Naive thymus-derived CD8-positive, alpha-beta T cell (primary cell): Measurements from ENCODE around the gene GALNT10. TPM values are rescaled to one million over a fixed set of nuclear protein-coding genes. Genes with fewer than 3 reads are reported as not detected.

Source experiments
- ATAC-seq, 2 donors: fragments of 150-1000 bp; cut with Tn5 transposase in 1 of 2; sonication (Bioruptor Pico), chemical (Tn5 transposase) in 1 of 2; 1 replicate in 1 of 2; 2 replicates in 1 of 2; pipeline ENCODE4 v1.10.0; 2021; ENCODE audit warnings: mild to moderate bottlenecking in 2 of 2, moderate library complexity in 2 of 2
- POLR2A ChIA-PET: fragments of 350-600 bp; sonication (Branson Sonifier 250); formaldehyde crosslinking; loops from one replicate; lab custom pipeline; 2021; ENCODE audit warnings: antibody characterized with exemption; lab: Charles Lee
- DNase-seq, 10 donors: peaks; one replicate each; pipeline versions ENCODE4 v3.0.0 to v3.0.0-alpha.2; 2020 to 2022
- H3K27ac Mint-ChIP-seq, 10 donors: one replicate each; pipeline ENCODE4 v1.8.0; 2020 to 2022; ENCODE audit warnings: mild to moderate bottlenecking in 10 of 10, mixed read lengths in 10 of 10, moderate library complexity in 4 of 10, inconsistent platforms in 1 of 10
- H3K27me3 Mint-ChIP-seq, 5 donors: one replicate each; pipeline ENCODE4 v1.8.0; 2021 to 2022; ENCODE audit warnings: mixed read lengths in 5 of 5
- H3K36me3 Mint-ChIP-seq, 3 donors: one replicate each; pipeline ENCODE4 v1.8.0; 2020 to 2022; ENCODE audit warnings: mixed read lengths in 3 of 3, mild to moderate bottlenecking in 2 of 3, inconsistent platforms in 1 of 3
- H3K4me1 Mint-ChIP-seq, 4 donors: one replicate each; pipeline ENCODE4 v1.8.0; 2021 to 2022; ENCODE audit warnings: mixed read lengths in 4 of 4
- H3K4me3 Mint-ChIP-seq, 10 donors: one replicate each; pipeline ENCODE4 v1.8.0; 2020 to 2022; ENCODE audit warnings: mild to moderate bottlenecking in 10 of 10, mixed read lengths in 10 of 10, moderate library complexity in 6 of 10, inconsistent platforms in 1 of 10
- H3K9me3 Mint-ChIP-seq, 9 donors: one replicate each; pipeline ENCODE4 v1.8.0; 2020 to 2022; ENCODE audit warnings: mixed read lengths in 9 of 9, mild to moderate bottlenecking in 3 of 9, inconsistent platforms in 1 of 9, moderate library complexity in 1 of 9
- polyA plus RNA-seq, 3 donors: library from polyadenylated mRNA; unstranded; fragments of 300-500 nt; fragmentation: Illumina TruSeq; gene quantifications; one replicate each; pipeline ENCODE4 v1.2.3, GENCODE V29; 2021
- total RNA-seq, 8 experiments: library from RNA in 2 of 8; stranded (reverse) in 2 of 8; gene quantifications; one replicate each; pipeline ENCODE4 v1.2.3 and lab custom pipeline; 2021 to 2026

Gene GALNT10
- total and polyA plus RNA-seq, 5 experiments from 2014 or later, result 6.9 to 51.1 (median 15.8) TPM

DNA sequence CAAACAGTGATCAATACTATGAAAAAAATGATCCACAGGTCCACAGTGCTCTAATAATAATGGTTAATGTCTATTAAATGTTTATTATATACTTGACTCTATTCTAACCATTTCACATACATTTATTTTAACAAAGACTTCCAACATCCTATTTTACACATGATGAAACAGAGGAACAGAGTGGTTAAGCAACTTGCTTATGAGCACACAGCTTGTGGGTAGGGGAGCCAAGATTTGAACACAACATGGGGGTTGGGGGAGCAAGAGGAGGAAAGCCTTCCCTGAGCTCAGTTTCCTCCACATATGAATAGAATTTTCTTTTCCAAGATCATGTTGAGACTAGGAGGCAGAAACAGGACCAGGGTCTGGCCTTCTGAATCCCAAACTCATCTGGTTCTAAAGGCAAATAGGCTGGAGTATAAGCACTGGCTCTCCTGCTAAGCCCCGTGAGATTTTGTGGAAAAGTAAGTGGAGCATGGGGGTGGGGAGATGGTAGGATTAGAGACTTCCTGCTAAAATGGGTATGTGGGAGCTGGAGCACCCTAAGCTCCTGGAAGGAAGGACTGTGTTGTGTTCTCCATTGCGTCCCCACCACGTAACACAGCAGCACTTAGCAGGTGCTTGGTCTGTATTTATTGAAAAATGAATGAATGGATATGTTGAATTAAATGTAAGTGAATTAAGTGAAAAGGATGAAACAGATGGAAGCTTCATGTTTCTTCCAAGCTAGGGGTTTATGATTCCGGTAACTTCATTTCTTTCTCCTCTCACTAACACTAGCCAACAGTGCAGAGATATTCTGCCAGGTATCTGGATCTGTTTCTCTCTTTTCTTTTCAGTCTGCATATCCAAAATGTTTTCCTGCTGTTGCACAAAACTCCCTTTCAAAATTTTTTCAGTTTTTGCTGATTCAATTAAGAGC lies 26.9 kb upstream of the GALNT10 start:
- DNase-seq (no peak), ATAC-seq (no peak)
- Mint-ChIP-seq H3K9me3 (no peaks in the 10 kb centered on the region), H3K4me1 (no peaks in the 10 kb centered on the region), H3K36me3 (no peaks in the 10 kb centered on the region), H3K27me3 (peaks cover 13 to 49% (median 31%) of the 10 kb centered on the region in 5 donors), H3K27ac (no peak overlapping the region), H3K4me3 (no peak overlapping the region)
- POLR2A ChIA-PET, result no interaction called here

- Mint-ChIP-seq H3K27ac (no peak overlapping the region), H3K4me3 (no peak overlapping the region)
Observed at GRCh38 chr5:154164249-154164581, 26.3 kb upstream of the GALNT10 start.

GRCh38 chr5:154165886-154166285 lies 24.6 kb upstream of the GALNT10 start:
- H3K27me3 Mint-ChIP-seq, result peaks cover 11 to 41% (median 30%) of the 10 kb centered on the region in 5 donors
- no peaks in the 10 kb centered on the region for H3K9me3 Mint-ChIP-seq
- no peaks in the 10 kb centered on the region for H3K4me1 Mint-ChIP-seq
- H3K36me3 Mint-ChIP-seq, result no peaks in the 10 kb centered on the region
- no peak overlapping the region for H3K4me3 Mint-ChIP-seq
- no peak for ATAC-seq
- POLR2A ChIA-PET, result no interaction called here
- no peak for DNase-seq
- peak overlapping the region in 1 of 10 donors; percentile 80 for H3K27ac Mint-ChIP-seq

More at GRCh38 chr5:154164249-154164581, 26.3 kb upstream of the GALNT10 start:
- Mint-ChIP-seq H3K27me3 (peaks cover 11 to 49% (median 26%) of the 10 kb centered on the region in 5 donors), H3K9me3 (no peaks in the 10 kb centered on the region), H3K4me1 (no peaks in the 10 kb centered on the region), H3K36me3 (no peaks in the 10 kb centered on the region)
- DNase-seq (no peak), ATAC-seq (no peak)
- POLR2A ChIA-PET, result no interaction called here

GRCh38 chr5:154166901-154167791 lies 23.4 kb upstream of the GALNT10 start:
- no peak for DNase-seq
- H3K27me3 Mint-ChIP-seq, result peaks cover 11 to 38% (median 30%) of the 10 kb centered on the region in 5 donors
- H3K36me3 Mint-ChIP-seq, result no peaks in the 10 kb centered on the region
- no peaks in the 10 kb centered on the region for H3K9me3 Mint-ChIP-seq
- H3K4me3 Mint-ChIP-seq, result no peak overlapping the region
- no peak overlapping the region for H3K27ac Mint-ChIP-seq
- POLR2A ChIA-PET, result interaction anchor here (0.6 kb wide), 1 partner anchor 8 kb away, joined by 6 read pairs; no protein-coding TSS in a partner anchor
- ATAC-seq, result no peak
- H3K4me1 Mint-ChIP-seq, result no peaks in the 10 kb centered on the region

DNA sequence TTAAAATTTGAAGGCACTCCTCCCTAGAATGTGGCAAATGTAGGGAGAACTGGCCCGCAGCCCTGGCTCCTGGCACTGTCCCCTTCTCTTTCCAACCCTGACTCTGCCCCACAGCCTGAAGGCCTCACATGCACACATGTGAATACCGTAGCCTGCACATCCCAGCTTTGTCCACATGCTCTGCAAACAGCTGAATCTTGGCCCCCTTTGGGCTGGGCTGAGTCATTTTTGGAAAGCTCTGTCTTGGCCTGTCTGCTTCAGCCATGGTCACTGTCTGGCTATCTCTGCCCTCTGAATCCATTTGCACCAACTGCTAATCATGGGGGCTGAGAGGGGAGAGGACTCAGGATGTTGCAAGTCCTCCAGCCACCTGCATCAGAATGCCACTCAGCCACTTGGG lies 22.1 kb upstream of the GALNT10 start:
- Mint-ChIP-seq H3K27ac (peak overlapping the region in 1 of 10 donors; percentile 46), H3K27me3 (peaks cover 7 to 35% (median 23%) of the 10 kb centered on the region in 5 donors), H3K4me3 (no peak overlapping the region), H3K9me3 (no peaks in the 10 kb centered on the region), H3K4me1 (no peaks in the 10 kb centered on the region), H3K36me3 (no peaks in the 10 kb centered on the region)
- DNase-seq, result no peak
- POLR2A ChIA-PET, result no interaction called here
- ATAC-seq, result no peak

DNA sequence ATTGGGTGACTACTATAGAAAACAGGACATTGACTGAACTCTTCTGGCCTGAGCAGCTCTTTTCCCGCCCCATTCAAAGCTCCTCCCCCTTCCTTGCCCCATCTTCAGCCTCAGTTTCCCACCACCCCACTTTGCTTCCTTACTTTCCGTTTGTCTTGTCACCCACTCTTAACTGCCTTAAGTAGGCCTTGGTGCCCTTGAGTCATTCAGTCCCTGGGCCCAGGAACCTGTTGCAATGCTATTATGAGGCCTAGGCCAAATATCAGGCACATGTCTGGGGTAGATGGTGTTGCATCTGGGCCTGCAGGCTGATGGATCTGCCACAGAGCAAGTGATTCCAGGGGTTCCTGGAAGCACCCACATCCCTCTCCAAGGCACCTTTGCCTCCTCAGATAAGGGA lies 17.7 kb upstream of the GALNT10 start:
- POLR2A ChIA-PET, result no interaction called here
- H3K27me3 Mint-ChIP-seq, result peaks cover 0 to 11% (median 2%) of the 10 kb centered on the region in 5 donors
- H3K4me1 Mint-ChIP-seq, result no peaks in the 10 kb centered on the region
- H3K4me3 Mint-ChIP-seq, result no peak overlapping the region
- peak overlapping the region in 1 of 10 donors; percentile 22 for H3K27ac Mint-ChIP-seq
- no peak for DNase-seq
- H3K36me3 Mint-ChIP-seq, result no peaks in the 10 kb centered on the region
- ATAC-seq, result no peak
- no peaks in the 10 kb centered on the region for H3K9me3 Mint-ChIP-seq

DNA sequence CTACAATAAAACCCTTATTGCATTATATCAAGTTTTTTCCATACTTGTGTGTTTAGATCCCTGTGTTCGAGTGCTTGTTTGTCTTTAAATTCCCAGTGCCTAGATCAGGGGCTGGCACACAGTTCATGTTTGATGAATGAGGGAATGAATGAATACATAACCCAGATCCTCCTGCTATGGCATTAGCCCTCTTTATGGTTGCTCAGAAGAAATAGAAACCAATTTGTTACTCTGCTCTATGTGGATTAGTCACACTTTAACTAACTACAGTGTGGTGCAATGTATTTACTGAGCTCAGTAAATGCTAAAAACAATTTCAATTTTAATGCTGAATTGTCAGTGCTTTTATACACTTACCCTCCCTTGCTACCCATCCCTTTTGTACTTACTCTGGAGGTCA lies 16.4 kb upstream of the GALNT10 start:
- no peak overlapping the region for H3K27ac Mint-ChIP-seq
- no peak overlapping the region for H3K4me3 Mint-ChIP-seq
- no peaks in the 10 kb centered on the region for H3K9me3 Mint-ChIP-seq
- DNase-seq (no peak), ATAC-seq (no peak)
- no peaks in the 10 kb centered on the region for H3K4me1 Mint-ChIP-seq
- POLR2A ChIA-PET, result no interaction called here
- no peaks in the 10 kb centered on the region for H3K36me3 Mint-ChIP-seq
- peaks cover 1 to 16% (median 8%) of the 10 kb centered on the region in 5 donors for H3K27me3 Mint-ChIP-seq

- Mint-ChIP-seq H3K4me3 (no peak overlapping the region), H3K27me3 (peaks cover 4 to 13% (median 10%) of the 10 kb centered on the region in 5 donors), H3K4me1 (peaks cover 0 to 5% (median under 1%) of the 10 kb centered on the region in 4 donors), H3K36me3 (no peaks in the 10 kb centered on the region), H3K27ac (no peak overlapping the region), H3K9me3 (no peaks in the 10 kb centered on the region)
- no peak for ATAC-seq
- POLR2A ChIA-PET, result no interaction called here
- DNase-seq, result no peak
Observed at GRCh38 chr5:154176181-154176580, 14.4 kb upstream of the GALNT10 start.

DNA sequence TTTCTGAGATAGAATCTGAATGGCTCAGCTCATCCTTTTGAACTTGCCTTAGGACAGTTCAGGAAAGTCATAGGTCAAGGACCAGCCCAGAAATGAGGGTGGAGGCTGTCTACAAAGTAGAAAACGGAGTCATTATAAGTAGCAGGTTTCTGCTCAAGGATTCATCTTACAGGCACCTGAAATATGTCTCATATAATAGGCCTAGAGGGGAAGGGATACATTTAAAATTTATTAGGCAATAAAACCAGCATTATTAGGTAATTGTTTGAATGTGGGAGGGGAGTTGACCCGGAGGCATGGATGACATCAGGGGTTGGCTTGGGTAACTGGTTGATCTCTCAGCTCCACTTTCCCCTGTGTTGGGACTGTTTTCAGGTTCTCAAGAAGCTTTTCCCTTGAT lies 11.9 kb upstream of the GALNT10 start:
- POLR2A ChIA-PET, result no interaction called here
- Mint-ChIP-seq H3K4me1 (peaks cover 0 to 5% (median under 1%) of the 10 kb centered on the region in 4 donors), H3K36me3 (no peaks in the 10 kb centered on the region), H3K9me3 (no peaks in the 10 kb centered on the region), H3K4me3 (no peak overlapping the region), H3K27ac (no peak overlapping the region), H3K27me3 (peaks cover 3 to 13% (median 10%) of the 10 kb centered on the region in 5 donors)
- no peak for ATAC-seq
- DNase-seq, result no peak

DNA sequence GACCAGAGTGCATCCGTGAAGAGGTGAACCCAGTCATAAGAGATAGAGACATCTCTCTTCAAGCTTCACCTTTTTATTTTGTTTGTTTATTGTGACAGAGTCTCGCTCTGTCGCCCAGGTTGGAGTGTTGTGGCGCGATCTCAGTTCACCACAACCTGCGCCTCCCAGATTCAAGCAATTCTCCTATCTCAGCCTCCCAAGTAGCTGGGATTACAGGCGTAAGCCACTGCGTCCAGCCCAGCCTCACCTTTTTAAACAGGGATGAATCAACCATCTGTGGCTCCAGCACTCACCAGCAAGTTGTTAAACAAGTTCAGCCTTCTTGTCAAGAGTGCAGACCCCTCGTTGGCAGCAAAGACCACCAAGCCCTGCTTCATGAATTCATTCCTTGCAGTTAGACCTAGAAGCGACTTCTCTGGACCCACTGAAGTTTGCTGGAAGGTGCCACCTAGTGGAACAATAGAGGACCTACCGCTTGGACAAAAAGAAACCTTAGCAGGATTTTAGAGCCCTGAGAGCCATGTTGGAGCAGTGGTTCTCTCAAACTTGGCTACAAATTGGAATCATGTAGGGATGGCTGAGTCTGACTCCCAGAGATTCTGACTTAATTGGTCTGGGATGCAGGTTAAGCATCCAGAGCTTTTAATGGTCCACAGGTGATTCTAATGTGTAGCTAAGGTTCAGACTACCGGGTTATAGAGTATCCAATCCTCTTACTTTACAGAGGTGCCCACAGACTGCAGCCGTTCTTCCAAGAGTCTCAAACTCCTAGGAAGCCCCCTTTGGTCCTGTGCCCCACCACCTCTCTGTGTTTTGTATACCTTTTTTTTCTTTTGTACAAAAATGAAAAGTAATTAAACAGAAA lies 10.5 kb upstream of the GALNT10 start:
- POLR2A ChIA-PET, result interaction anchor here (1.1 kb wide), 1 partner anchor 18 kb away, joined by 3 read pairs; no protein-coding TSS in a partner anchor
- ATAC-seq (peak; percentile 92), DNase-seq (peak in 8 of 10 donors; percentile 29 to 68 (median 45))
- H3K36me3 Mint-ChIP-seq, result no peaks in the 10 kb centered on the region
- no peak overlapping the region for H3K27ac Mint-ChIP-seq
- H3K4me3 Mint-ChIP-seq, result no peak overlapping the region
- H3K4me1 Mint-ChIP-seq, result peaks cover 0 to 5% (median under 1%) of the 10 kb centered on the region in 4 donors
- no peaks in the 10 kb centered on the region for H3K9me3 Mint-ChIP-seq
- H3K27me3 Mint-ChIP-seq, result peaks cover 3 to 13% (median 10%) of the 10 kb centered on the region in 5 donors

DNA sequence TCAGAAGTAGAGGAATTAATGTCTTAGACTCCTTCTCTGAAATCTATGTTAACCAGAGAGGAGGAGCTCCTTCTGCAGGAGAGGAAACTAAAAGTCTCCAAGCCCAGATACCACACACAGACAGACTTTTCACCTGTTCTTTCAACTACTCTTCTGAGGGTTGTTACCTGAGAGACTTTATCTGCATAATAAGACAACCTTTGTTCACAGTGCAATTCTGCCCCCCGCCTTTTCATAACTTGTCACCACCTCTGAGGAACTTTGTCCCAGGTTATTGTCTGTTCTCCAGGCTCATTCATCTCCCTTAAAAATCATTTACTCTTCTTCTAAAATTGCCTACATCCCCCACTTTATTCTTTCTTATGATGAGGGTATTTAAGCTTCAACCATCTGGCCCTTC lies 9.4 kb upstream of the GALNT10 start:
- POLR2A ChIA-PET, result no interaction called here
- Mint-ChIP-seq H3K27ac (peak overlapping the region in 1 of 10 donors; percentile 27), H3K36me3 (no peaks in the 10 kb centered on the region), H3K4me1 (peaks cover 0 to 5% (median 2%) of the 10 kb centered on the region in 4 donors), H3K27me3 (peaks cover 3 to 13% (median 9%) of the 10 kb centered on the region in 5 donors), H3K4me3 (no peak overlapping the region), H3K9me3 (no peaks in the 10 kb centered on the region)
- ATAC-seq, result no peak
- no peak for DNase-seq
